ENCODE data around the gene EFNB2.
A peak's percentile ranks its signal among the peaks of the same experiment; 100 is the strongest.

The EFNB2 gene

DNA sequence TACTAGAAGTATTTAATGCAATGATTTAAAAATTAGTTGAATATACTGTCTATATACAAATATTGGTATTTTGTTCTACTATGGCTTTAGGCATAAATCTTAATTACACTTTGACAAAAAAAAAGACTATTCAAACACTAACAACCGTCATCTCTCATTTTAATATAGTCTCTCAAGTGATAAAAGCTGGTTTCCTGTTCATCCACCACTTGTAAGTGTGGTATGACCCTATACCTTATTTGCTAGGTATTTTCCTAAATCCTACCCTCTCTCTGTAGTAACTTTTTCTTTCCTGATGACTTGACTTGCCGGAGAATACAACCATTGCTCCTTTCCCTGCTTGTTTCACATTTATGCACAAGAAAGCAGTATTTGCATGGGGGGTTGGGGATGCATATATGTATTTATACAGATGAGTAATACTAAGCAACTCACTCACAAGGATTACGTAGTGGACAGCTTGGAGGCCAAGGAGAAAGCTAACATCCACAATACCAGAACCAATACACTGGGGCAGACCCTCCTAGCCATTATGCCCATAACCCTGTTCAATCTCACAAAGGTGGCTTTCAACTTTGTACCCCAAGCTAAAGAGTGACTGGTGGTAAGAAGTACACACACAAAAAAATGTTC is 12.7 kb upstream of the EFNB2 start:
- DNase-seq, result peak; percentile 8

GRCh38 chr13:106541826-106542225 is 6.4 kb upstream of the EFNB2 start:
- DNase-seq, result no peak

DNA sequence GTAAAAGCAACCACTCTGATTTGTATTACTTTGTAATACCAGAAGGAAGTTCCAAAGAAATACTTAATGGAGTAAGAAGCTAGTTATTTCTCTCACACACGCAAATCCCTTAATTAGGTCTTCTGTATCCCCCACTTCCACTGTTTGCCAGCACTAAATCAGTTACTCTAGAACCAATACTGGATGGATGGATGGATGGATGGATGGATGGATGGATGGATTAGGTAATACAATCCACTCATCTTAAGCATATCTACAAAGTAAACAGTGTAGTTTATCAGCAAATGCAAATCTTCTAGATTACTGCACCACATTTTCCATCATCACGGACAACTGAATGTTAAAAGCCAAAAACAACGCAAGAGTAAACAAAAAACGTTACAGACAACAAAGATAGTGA is 5.2 kb upstream of the EFNB2 start:
- no peak for DNase-seq

GRCh38 chr13:106537521-106537920 is 2.1 kb upstream of the EFNB2 start:
- no peak for DNase-seq

DNA sequence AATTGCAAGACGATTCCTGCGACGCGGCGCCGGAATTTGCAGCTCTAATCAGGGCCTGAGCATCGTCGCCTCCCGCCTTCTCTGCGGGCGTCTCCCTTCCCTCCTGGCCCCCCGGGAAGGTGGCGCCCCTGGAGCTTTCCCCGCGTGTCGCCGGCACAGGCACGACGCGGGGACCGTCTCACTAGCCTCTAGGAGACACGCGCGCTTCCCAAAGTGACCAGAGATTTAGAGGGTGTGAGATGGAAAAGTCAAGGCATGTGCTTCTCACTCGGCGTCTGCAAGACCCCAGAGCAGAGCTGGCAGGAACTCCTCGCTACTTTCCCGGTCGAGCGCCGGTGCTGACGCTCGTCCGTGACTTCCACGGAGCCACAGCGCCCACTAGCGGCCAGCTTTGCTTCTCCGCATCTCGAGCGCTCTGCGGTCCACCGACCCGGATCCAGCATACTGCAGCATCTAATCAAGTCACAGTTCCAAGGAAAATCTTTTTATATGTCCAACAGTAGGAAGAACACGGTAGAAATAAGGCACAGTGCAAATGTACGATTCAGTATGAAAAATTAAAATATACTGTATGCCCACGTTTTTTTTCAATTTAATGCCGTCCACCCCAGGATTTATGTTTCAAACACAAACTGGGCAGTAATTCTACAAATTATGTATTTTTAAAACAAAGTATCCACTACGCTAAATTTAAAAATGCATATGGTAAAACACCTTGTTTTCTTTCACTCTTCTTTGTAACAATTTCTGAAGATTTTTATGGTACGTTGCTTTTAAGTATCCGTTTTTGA is 977 bp upstream of the EFNB2 start:
- peak; percentile 76 for DNase-seq

DNA sequence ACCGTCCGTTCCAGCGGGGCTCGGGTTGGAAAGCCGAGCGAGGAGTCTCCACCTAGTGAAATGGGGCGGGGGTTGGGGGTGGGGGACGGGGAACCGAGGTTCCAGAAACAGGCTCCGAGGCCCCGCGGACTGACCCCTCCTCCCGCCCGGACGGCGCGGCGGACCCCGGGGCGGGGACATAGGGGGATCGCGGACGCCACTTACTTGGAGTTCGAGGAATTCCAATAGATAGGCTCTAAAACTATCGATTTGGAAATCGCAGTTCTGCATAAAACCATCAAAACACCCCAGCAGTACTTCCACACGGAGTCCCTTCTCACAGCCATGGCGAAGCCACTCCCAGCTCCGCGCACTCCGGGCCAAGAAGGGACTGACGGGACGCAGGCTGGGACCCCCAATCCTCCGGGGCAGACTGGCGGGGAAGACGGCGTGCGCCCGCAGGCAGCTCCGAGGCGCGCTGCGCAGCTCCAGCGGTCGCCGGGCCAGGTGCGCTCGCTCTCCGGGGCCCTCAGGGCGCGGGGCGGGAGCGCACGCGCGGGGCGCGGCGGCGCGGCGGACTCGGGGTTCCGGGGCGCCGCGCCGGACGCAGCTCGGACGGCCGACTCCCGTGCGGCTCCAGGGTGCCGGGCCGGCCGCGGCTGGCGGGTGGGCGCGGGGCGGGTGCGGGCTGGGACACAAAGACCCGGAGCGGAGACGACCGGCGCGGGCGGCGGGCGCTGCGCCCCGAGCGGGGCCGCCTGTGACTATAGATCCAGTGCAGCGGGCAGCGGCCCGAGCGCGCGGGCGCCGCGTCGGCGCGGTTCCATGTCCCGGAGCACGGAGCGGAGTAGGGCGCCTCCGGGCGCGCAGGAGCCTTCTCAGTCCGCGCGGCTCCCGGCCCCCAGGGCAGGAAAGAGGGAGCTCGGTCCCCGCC is 567 bp downstream of the EFNB2 start:
- peak; percentile 69 for DNase-seq

GRCh38 chr13:106533943-106534638 is 1.4 kb downstream of the EFNB2 start:
- DNase-seq, result peak; percentile 58

DNA sequence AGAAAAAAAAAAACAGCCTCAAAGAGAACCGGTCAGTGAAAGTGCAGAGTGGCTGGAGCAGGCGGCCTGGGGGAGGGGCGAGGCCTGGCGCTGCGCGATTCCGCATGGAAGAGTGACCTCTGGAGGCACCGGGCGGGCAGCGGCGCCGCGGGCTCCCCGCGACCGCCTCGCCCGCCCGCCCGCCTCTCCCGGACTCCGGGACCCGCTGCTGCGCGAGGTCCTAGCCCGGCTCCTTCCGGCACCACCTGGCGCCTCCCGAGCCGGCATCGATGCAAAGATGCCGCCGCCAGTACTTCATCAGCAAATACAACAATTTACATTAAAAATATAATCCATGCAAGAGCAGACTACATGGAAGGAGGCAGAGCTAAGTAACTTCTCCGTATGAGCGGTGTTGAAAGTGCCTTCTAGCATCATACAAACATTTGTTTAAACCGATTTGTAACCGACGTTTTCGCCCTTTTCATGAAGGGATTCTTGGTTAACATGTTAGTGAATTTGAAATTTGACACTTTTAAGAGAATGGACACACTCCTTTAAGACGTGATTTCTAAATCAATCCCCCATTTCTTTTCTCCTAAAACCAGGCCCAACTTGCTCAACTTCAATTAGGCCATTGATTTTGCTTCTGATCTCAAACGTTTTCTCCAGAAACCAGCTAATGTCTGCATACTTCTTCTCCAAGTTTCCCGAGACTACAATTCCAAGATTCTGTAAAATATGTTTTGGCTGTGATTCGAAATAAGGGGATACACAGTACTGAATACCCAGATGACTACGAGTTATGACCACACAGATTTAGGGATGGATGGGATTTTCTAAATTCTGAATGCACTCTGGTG is 2.1 kb downstream of the EFNB2 start:
- DNase-seq, result peak; percentile 73

DNA sequence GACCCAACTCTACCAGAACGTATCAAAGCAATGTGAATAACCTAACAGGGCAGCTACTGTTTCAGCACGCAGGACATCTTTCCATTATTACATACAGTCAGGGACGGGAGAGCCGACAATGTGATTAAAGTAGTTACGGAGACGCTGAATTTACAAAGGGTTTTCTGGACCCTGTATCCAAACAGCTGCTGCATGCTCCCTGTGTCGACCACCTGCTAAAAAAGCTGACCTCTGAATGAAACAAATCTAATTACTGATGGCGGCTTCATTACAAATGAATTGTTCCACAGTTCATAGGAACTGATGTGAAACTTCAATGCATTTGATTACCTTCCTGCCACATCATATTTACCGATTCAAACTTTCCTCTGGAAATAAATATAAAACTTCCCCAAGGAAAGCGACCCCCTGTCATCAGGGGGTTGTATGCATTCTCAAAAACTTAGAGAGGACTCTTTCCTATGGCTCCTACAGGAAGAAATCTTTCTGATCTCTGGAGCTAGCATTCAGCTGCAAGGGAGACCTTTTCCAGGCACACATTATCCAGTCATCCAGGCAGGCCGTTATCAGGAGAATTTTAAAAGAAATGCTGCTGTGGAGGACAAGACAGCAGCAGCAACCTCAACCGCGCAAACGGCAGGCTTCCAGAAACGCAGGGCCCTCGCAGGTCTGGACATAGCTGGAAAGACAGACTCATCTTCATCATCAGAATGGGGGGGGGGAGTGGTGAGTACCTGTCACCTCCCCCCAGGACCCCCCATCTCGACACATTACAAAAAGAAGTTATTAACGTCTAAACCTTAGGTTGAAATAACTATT is 3.1 kb downstream of the EFNB2 start:
- DNase-seq, result no peak

DNA sequence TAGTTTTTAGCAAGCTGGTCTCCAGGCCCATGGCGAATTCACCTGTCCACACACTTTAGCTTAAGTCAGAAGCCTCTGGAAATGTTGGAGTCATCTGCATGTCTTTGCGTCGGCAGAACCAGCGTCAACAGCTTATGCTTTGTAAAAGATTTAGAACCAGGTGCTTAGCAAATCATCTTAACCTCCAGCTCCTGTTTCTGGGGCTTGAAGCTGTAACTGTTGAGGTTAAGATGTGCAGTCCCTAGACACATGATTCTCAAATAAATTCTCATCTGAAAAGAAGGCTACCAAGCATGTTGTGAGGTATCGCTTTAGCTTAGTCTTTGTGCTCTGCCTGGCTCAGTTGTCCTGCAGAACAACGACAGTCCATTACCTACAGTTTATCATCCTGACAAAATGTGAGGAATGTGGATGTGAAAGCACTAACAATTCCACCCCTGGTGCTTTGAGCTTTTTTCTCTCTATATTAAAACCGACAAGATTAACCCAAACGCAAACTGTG is 4.4 kb downstream of the EFNB2 start:
- DNase-seq, result no peak

- peak; percentile 5 for DNase-seq
These were observed 5.2 kb downstream of the EFNB2 start for GRCh38 chr13:106530171-106530851.

- DNase-seq, result no peak
These were observed 5.9 kb downstream of the EFNB2 start for GRCh38 chr13:106529415-106530170.

DNA sequence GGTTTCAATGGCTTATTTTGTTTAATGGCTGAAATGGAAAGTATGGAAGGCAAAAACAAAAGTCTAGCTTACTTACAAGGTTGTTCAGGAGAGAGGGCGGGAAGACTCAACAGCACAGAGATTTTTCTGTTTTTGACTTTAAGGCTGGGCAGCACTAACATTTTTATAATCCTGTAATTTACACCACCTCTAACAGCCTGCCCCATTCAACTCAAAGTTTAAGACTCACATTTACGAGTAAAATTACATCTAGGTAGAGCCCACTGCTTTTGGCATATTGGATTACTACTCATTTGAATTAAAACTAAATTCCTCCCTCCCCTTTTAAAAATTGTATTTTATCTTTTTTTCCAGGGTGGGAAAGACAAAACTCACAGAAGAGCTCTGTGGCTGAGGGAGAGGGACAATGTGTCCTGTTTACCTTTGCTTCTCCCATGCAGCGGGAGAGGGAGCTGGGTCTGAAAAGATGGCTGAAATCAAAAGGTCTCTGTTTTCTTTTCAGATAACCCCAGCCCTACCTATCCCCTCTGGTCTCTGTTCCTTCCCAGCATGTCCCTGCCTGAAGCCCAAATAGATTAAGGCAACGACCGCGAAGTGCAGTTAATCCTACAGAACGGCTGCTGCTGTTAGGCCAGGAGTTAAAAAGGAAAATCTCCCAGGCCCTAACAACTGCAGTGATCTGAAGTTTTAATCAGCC is 6.6 kb downstream of the EFNB2 start:
- DNase-seq, result no peak

GRCh38 chr13:106527826-106528225 is 7.6 kb downstream of the EFNB2 start:
- DNase-seq, result no peak

DNA sequence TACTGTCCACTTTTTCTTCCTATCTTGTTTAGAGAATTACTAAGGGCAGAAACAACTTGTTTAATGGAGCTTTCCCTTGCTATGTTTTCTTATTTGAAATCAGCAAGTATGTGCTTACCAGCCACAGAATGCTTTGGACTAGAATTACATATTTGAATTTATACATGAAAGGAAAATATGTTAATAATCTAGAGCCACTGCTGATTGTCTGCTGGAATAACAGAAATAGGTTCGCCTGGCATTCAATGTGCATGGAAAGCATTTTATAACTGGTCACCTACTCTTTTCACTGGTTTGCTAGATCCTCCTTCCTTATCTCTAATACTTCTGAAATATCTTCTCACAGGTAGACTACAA is 8.0 kb downstream of the EFNB2 start:
- DNase-seq, result no peak

GRCh38 chr13:106526738-106527444 is 8.6 kb downstream of the EFNB2 start:
- DNase-seq, result no peak

GRCh38 chr13:106525865-106526264 is 9.6 kb downstream of the EFNB2 start:
- DNase-seq, result no peak

DNA sequence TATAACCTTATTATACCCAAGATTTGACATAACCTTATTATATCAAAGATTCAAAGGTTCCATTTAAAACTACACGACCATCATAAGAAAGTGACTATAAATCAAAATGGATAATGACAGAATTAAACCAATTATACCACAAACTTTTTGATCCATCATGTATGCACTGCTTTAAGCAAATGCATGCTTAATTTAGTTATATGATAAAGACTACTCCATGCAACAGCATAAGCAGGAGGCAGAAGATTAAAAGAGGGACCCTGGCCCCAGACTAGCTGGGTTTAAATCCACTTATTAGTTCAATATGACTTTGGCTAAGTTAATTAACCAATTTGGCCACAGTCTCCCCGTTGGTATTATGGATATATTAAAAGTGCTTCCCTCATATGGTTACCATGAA is 11.4 kb downstream of the EFNB2 start:
- no peak for DNase-seq
